ENCODE data around the gene FGF18. TPM values are rescaled to one million over a fixed set of nuclear protein-coding genes. Genes with fewer than 3 reads are reported as not detected.
"Not testable (repeated sequence)": the region's sequence is repeated elsewhere in the genome, so short reads cannot be mapped to it uniquely, and the experiment has no call there.

The FGF18 gene
- total and polyA plus RNA-seq, 2 experiments from 2014 or later, result 0.56 to 0.86 TPM

DNA sequence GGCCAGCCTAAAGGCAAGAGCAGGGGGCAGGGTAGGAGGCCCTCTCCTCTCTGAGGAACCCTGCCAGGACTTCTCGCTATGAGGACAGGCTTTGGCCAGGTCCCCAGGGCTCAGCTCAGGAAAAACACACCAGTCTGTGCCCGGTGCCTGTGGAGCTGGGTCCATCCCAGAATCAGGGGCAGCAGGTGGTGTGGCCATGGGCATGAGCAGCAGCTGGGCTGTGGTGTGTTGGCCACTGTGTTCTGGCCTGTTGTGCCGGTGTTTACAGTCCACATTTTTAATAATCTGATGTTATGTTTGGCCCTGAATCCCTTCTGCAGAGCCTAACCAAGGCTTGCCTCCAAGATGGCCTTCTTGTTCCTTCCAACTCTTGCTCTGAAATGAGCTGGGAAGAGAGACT, 77.0 kb downstream of the FGF18 start:
- Mint-ChIP-seq H3K27ac (no peak overlapping the region), H3K36me3 (ENCODE audit: low read depth) (no peaks in the 10 kb centered on the region)
- H3K27me3 ChIP-seq (ENCODE audit: insufficient read depth), result no peaks in the 10 kb centered on the region

DNA sequence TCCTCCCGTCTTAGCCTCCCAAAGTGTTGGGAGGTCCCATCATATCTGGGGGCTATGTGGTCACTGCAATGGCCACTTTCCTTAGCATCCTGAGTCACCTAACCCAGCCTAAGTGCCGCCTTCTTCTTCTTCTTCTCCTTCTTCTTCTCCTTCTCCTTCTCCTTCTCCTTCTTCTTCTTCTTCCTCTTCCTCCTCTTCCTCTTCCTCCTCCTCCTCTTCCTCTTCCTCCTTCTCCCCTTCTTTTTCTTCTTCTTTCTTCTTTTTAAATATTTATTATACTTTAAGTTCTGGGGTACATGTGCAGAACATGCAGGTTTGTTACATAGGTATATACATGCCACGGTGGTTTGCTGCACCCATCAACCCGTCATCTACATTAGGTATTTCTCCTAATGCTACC, 78.0 kb downstream of the FGF18 start:
- H3K4me3 ChIP-seq, result not testable (repeated sequence)

More for the DNA sequence above, 77.0 kb downstream of the FGF18 start:
- H3K4me2 ChIP-seq, result no peak overlapping the region
- ATAC-seq (no peak), DNase-seq (ENCODE audit: low spot score) (no peak)
- no peak overlapping the region for H2AFZ ChIP-seq
- H3K27ac ChIP-seq (ENCODE audit: low read depth), result no peak overlapping the region
- peaks cover 22% of the 10 kb centered on the region for H3K4me1 Mint-ChIP-seq
- H3K9me3 Mint-ChIP-seq, result no peaks in the 10 kb centered on the region
- no peaks in the 10 kb centered on the region for H4K20me1 ChIP-seq (replicated peaks; ENCODE audit: insufficient read depth)
- H3K36me3 ChIP-seq (ENCODE audit: insufficient read depth), result no peaks in the 10 kb centered on the region
- no peaks in the 10 kb centered on the region for H3K79me2 ChIP-seq (replicated peaks; ENCODE audit: insufficient read depth)
- no peak overlapping the region for H3K4me3 ChIP-seq
- 0 out of 2 replicates have a peak, but pooled peaks cover 4% of the 10 kb centered on the region for H3F3A ChIP-seq (replicated peaks; ENCODE audit: low read depth)
- no peak overlapping the region for H3K4me3 Mint-ChIP-seq
- peaks cover 14% of the 10 kb centered on the region for H3K4me1 ChIP-seq (ENCODE audit: insufficient read depth)
- H3K9me2 ChIP-seq (ENCODE audit: insufficient read depth), result no peaks in the 10 kb centered on the region
- peaks cover 16% of the 10 kb centered on the region for H3K27me3 Mint-ChIP-seq (ENCODE audit: insufficient read depth, low read depth, poor library complexity)
- TF ChIP-seq ZNF331 (CRISPR knock-in tag; IDR thresholded peaks at IDR 0.05; ENCODE audit: low read depth) (no peak), JUNB (IDR thresholded peaks at IDR 0.05; ENCODE audit: unreplicated experiment) (no peak), ZNF114 (CRISPR knock-in tag; IDR thresholded peaks at IDR 0.05) (no peak), NANOG (IDR thresholded peaks at IDR 0.05; ENCODE audit: borderline replicate concordance) (no peak), STAT1 (IDR thresholded peaks at IDR 0.05; ENCODE audit: unreplicated experiment) (no peak), POLR2AphosphoS5 (IDR thresholded peaks at IDR 0.05; ENCODE audit: low read depth) (no peak)
- TF ChIP-seq, protein P1, sequence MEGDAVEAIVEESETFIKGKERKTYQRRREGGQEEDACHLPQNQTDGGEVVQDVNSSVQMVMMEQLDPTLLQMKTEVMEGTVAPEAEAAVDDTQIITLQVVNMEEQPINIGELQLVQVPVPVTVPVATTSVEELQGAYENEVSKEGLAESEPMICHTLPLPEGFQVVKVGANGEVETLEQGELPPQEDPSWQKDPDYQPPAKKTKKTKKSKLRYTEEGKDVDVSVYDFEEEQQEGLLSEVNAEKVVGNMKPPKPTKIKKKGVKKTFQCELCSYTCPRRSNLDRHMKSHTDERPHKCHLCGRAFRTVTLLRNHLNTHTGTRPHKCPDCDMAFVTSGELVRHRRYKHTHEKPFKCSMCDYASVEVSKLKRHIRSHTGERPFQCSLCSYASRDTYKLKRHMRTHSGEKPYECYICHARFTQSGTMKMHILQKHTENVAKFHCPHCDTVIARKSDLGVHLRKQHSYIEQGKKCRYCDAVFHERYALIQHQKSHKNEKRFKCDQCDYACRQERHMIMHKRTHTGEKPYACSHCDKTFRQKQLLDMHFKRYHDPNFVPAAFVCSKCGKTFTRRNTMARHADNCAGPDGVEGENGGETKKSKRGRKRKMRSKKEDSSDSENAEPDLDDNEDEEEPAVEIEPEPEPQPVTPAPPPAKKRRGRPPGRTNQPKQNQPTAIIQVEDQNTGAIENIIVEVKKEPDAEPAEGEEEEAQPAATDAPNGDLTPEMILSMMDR (conservative IDR thresholded peaks at IDR 0.05; ENCODE audit: low read depth in 2 of 2), result no peak
- TF ChIP-seq, protein P2, sequence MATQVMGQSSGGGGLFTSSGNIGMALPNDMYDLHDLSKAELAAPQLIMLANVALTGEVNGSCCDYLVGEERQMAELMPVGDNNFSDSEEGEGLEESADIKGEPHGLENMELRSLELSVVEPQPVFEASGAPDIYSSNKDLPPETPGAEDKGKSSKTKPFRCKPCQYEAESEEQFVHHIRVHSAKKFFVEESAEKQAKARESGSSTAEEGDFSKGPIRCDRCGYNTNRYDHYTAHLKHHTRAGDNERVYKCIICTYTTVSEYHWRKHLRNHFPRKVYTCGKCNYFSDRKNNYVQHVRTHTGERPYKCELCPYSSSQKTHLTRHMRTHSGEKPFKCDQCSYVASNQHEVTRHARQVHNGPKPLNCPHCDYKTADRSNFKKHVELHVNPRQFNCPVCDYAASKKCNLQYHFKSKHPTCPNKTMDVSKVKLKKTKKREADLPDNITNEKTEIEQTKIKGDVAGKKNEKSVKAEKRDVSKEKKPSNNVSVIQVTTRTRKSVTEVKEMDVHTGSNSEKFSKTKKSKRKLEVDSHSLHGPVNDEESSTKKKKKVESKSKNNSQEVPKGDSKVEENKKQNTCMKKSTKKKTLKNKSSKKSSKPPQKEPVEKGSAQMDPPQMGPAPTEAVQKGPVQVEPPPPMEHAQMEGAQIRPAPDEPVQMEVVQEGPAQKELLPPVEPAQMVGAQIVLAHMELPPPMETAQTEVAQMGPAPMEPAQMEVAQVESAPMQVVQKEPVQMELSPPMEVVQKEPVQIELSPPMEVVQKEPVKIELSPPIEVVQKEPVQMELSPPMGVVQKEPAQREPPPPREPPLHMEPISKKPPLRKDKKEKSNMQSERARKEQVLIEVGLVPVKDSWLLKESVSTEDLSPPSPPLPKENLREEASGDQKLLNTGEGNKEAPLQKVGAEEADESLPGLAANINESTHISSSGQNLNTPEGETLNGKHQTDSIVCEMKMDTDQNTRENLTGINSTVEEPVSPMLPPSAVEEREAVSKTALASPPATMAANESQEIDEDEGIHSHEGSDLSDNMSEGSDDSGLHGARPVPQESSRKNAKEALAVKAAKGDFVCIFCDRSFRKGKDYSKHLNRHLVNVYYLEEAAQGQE (IDR thresholded peaks at IDR 0.05; ENCODE audit: unreplicated experiment), result no peak

More for the DNA sequence above, 78.0 kb downstream of the FGF18 start:
- not testable (repeated sequence) for H3K9me2 ChIP-seq (ENCODE audit: insufficient read depth); H3K9me3 Mint-ChIP-seq; H3K36me3 ChIP-seq (ENCODE audit: insufficient read depth); H4K20me1 ChIP-seq (replicated peaks; ENCODE audit: insufficient read depth); H3K4me2 ChIP-seq; H3K27ac ChIP-seq (ENCODE audit: low read depth); H2AFZ ChIP-seq; H3K27ac Mint-ChIP-seq; ATAC-seq; H3K27me3 ChIP-seq (ENCODE audit: insufficient read depth); H3K79me2 ChIP-seq (replicated peaks; ENCODE audit: insufficient read depth); H3K36me3 Mint-ChIP-seq (ENCODE audit: low read depth); H3K4me3 Mint-ChIP-seq; H3F3A ChIP-seq (replicated peaks; ENCODE audit: low read depth); DNase-seq (ENCODE audit: low spot score)
- peaks cover 16% of the 10 kb centered on the region for H3K27me3 Mint-ChIP-seq (ENCODE audit: insufficient read depth, low read depth, poor library complexity)
- peaks cover 14% of the 10 kb centered on the region for H3K4me1 ChIP-seq (ENCODE audit: insufficient read depth)
- H3K4me1 Mint-ChIP-seq, result peaks cover 28% of the 10 kb centered on the region
